ENCODE data around the gene BRD4. TPM values are rescaled to one million over a fixed set of nuclear protein-coding genes. Genes with fewer than 3 reads are reported as not detected.

The BRD4 gene
- total RNA-seq, 4 donors from 2014 or later = 34.1 to 48.1 (median 37.5) TPM

- TF ChIP-seq EP300 (IDR thresholded peaks at IDR 0.05) = no peak
- TF ChIP-seq CTCF (IDR thresholded peaks at IDR 0.05) = no peak
- no peak for TF ChIP-seq POLR2AphosphoS5 (IDR thresholded peaks at IDR 0.05)
- TF ChIP-seq POLR2A (IDR thresholded peaks at IDR 0.05; ENCODE audit: low read depth) = no peak
- no peak overlapping the region for H3K27ac ChIP-seq (replicated peaks in 1 of 4)
- H3K9me3 ChIP-seq = no peaks in the 10 kb centered on the region
- peaks cover 34 to 41% (median 38%) of the 10 kb centered on the region in 4 donors for H3K4me1 ChIP-seq
- intact Hi-C loops (cut with DNase I) = no loop called here
- H3K36me3 ChIP-seq = peaks cover 57 to 96% (median 92%) of the 10 kb centered on the region in 4 donors
- no peak for DNase-seq (ENCODE audit: extremely low spot score)
- H3K27me3 ChIP-seq = no peaks in the 10 kb centered on the region
- H3K4me3 ChIP-seq = no peak overlapping the region
- WGBS = 90% methylated on average over 4 of the region's 4 CpGs
Observed at GRCh38 chr19:15262011-15262410, 70.3 kb downstream of the BRD4 start.

- 86% methylated on average over 8 of the region's 8 CpGs for WGBS
- H3K36me3 ChIP-seq = peaks cover 67 to 98% (median 97%) of the 10 kb centered on the region in 4 donors
- peak overlapping the region in 1 of 4 donors; percentile 32 for H3K27ac ChIP-seq (replicated peaks in 1 of 4)
- DNase-seq (ENCODE audit: extremely low spot score) = no peak
- no peaks in the 10 kb centered on the region for H3K9me3 ChIP-seq
- H3K4me3 ChIP-seq = no peak overlapping the region
- TF ChIP-seq POLR2AphosphoS5 (IDR thresholded peaks at IDR 0.05) = no peak
- TF ChIP-seq CTCF (IDR thresholded peaks at IDR 0.05) = peak in 1 of 3 experiments; percentile 20
- TF ChIP-seq POLR2A (IDR thresholded peaks at IDR 0.05; ENCODE audit: low read depth) = no peak
- H3K27me3 ChIP-seq = no peaks in the 10 kb centered on the region
- peaks cover 23 to 30% (median 28%) of the 10 kb centered on the region in 4 donors for H3K4me1 ChIP-seq
- intact Hi-C loops (cut with DNase I) = no loop called here
Observed at GRCh38 chr19:15260939-15261338, 71.4 kb downstream of the BRD4 start.

- peaks cover 13 to 20% (median 17%) of the 10 kb centered on the region in 4 donors for H3K4me1 ChIP-seq
- H3K9me3 ChIP-seq = no peaks in the 10 kb centered on the region
- WGBS = 83% methylated on average over 4 of the region's 5 CpGs
- H3K36me3 ChIP-seq = peaks cover 72 to 100% (median 99%) of the 10 kb centered on the region in 4 donors
- intact Hi-C loops (cut with DNase I) = no loop called here
- no peak overlapping the region for H3K4me3 ChIP-seq
- no peaks in the 10 kb centered on the region for H3K27me3 ChIP-seq
- no peak for DNase-seq (ENCODE audit: extremely low spot score)
- H3K27ac ChIP-seq (replicated peaks in 1 of 4) = peak overlapping the region in 1 of 4 donors; percentile 7
- TF ChIP-seq CTCF (IDR thresholded peaks at IDR 0.05) = no peak
- no peak for TF ChIP-seq EP300 (IDR thresholded peaks at IDR 0.05)
- TF ChIP-seq POLR2AphosphoS5 (IDR thresholded peaks at IDR 0.05) = no peak
- no peak for TF ChIP-seq POLR2A (IDR thresholded peaks at IDR 0.05; ENCODE audit: low read depth)
Observed at GRCh38 chr19:15259907-15260306, 72.4 kb downstream of the BRD4 start.

- intact Hi-C loops (cut with DNase I) = no loop called here
- Histone ChIP-seq H3K27ac (replicated peaks in 1 of 4) (no peak overlapping the region), H3K4me1 (peaks cover 15 to 18% (median 17%) of the 10 kb centered on the region in 4 donors), H3K4me3 (no peak overlapping the region), H3K27me3 (no peaks in the 10 kb centered on the region), H3K9me3 (no peaks in the 10 kb centered on the region), H3K36me3 (peaks cover 79 to 100% (median 99%) of the 10 kb centered on the region in 4 donors)
- TF ChIP-seq POLR2A (IDR thresholded peaks at IDR 0.05; ENCODE audit: low read depth) (no peak), EP300 (IDR thresholded peaks at IDR 0.05) (no peak), POLR2AphosphoS5 (IDR thresholded peaks at IDR 0.05) (no peak), CTCF (IDR thresholded peaks at IDR 0.05) (no peak)
- DNase-seq (ENCODE audit: extremely low spot score) = no peak
- WGBS = 100% methylated on average over 1 of the region's 6 CpGs
Observed at GRCh38 chr19:15257782-15258181, 74.6 kb downstream of the BRD4 start.

All from esophagus muscularis mucosa (tissue), 4 donors.